GM23338 (cell line): ENCODE data around the gene ZNF583. TPM values are rescaled to one million over a fixed set of nuclear protein-coding genes. Genes with fewer than 3 reads are reported as not detected.

Source experiments
- ATAC-seq: fragments of 200-7000 bp; cut with Tn5 transposase; 3 replicates; pipeline ENCODE4 v1.9.1; 2020
- DNase-seq: peaks from one replicate; pipeline ENCODE4 v3.0.0-alpha.2; 2015; ENCODE audit warnings: low spot score
- H2AFZ ChIP-seq: fragments of 200-600 bp; sonication (generic); 2 replicates; pipeline ENCODE4 v1.8.0; 2016; ENCODE audit warnings: antibody characterized with exemption, mild to moderate bottlenecking, moderate library complexity
- H3F3A ChIP-seq: fragments of 200-600 bp; sonication (generic); replicated peaks from 2 replicates; pipeline ENCODE4 v1.8.0; 2017; ENCODE audit warnings: antibody characterized with exemption, mixed run types, low read depth
- H3K27ac ChIP-seq: fragments of 200-600 bp; sonication (generic); 2 replicates; pipeline ENCODE4 v1.6.1; 2016; ENCODE audit warnings: low read depth
- H3K27me3 ChIP-seq: fragments of 200-600 bp; sonication (generic); 2 replicates; pipeline ENCODE4 v1.8.0; 2016; ENCODE audit warnings: mild to moderate bottlenecking, mixed run types, moderate library complexity; ENCODE audit not compliant: insufficient read depth
- H3K36me3 ChIP-seq: fragments of 200-600 bp; sonication (generic); 2 replicates; pipeline ENCODE4 v1.8.0; 2016; ENCODE audit warnings: mild to moderate bottlenecking; ENCODE audit not compliant: insufficient read depth
- H3K4me1 ChIP-seq: fragments of 200-600 bp; sonication (generic); 2 replicates; pipeline ENCODE4 v1.8.0; 2016; ENCODE audit warnings: mild to moderate bottlenecking, moderate library complexity; ENCODE audit not compliant: insufficient read depth
- H3K4me2 ChIP-seq: fragments of 200-600 bp; sonication (generic); 2 replicates; pipeline ENCODE4 v1.7.1; 2017; ENCODE audit warnings: mixed run types
- H3K4me3 ChIP-seq: fragments of 200-600 bp; sonication (generic); 2 replicates; pipeline ENCODE4 v1.6.1; 2016; ENCODE audit warnings: mixed run types
- H3K79me2 ChIP-seq: fragments of 200-600 bp; sonication (generic); replicated peaks from 2 replicates; pipeline ENCODE4 v1.8.0; 2017; ENCODE audit warnings: mild to moderate bottlenecking; ENCODE audit not compliant: insufficient read depth
- H3K9me2 ChIP-seq: fragments of 200-600 bp; sonication (generic); 2 replicates; pipeline ENCODE4 v1.8.0; 2017; ENCODE audit not compliant: insufficient read depth
- H4K20me1 ChIP-seq: fragments of 200-600 bp; sonication (generic); replicated peaks from 2 replicates; pipeline ENCODE4 v1.8.0; 2017; ENCODE audit warnings: mild to moderate bottlenecking; ENCODE audit not compliant: insufficient read depth
- H3K27ac Mint-ChIP-seq: 2 replicates; pipeline ENCODE4 v1.8.0; 2020; ENCODE audit warnings: inconsistent platforms, mild to moderate bottlenecking, moderate library complexity, mixed read lengths
- H3K27me3 Mint-ChIP-seq: 3 replicates; pipeline ENCODE4 v1.8.0; 2022; ENCODE audit warnings: low read depth, mild to moderate bottlenecking, moderate library complexity, mixed read lengths, inconsistent platforms; ENCODE audit not compliant: insufficient read depth, poor library complexity
- H3K36me3 Mint-ChIP-seq: 3 replicates; pipeline ENCODE4 v1.8.0; 2021; ENCODE audit warnings: low read depth, mild to moderate bottlenecking, inconsistent platforms, moderate library complexity, mixed read lengths
- H3K4me1 Mint-ChIP-seq: 3 replicates; pipeline ENCODE4 v1.8.0; 2020; ENCODE audit warnings: mild to moderate bottlenecking, inconsistent platforms, mixed read lengths
- H3K4me3 Mint-ChIP-seq: 3 replicates; pipeline ENCODE4 v1.8.0; 2021; ENCODE audit warnings: moderate library complexity, mild to moderate bottlenecking, inconsistent platforms, mixed read lengths
- H3K9me3 Mint-ChIP-seq: 3 replicates; pipeline ENCODE4 v1.8.0; 2020; ENCODE audit warnings: moderate library complexity, mild to moderate bottlenecking, inconsistent platforms, mixed read lengths
- CREB1 ChIP-seq: fragments of 250-450 bp; sonication (Bioruptor Pico); IDR thresholded peaks from 2 replicates; pipeline ENCODE4 v1.5.0; 2020; ENCODE audit warnings: low read depth, mild to moderate bottlenecking, moderate library complexity
- CTCF ChIP-seq, 2 experiments: fragments of 200-600 bp in 1 of 2; sonication (generic) in 1 of 2; conservative IDR thresholded peaks; 2 replicates each; pipeline versions ENCODE4 v1.5.1 to v1.6.1; 2016 to 2017; ENCODE audit warnings: antibody characterized with exemption in 2 of 2, low read depth in 2 of 2, mild to moderate bottlenecking in 2 of 2, moderate library complexity in 1 of 2
- ETS1 ChIP-seq: IDR thresholded peaks from 2 replicates; pipeline ENCODE4 v1.6.1; 2016; ENCODE audit warnings: antibody characterized with exemption
- EZH2 ChIP-seq: fragments of 200-600 bp; sonication (generic); IDR thresholded peaks from one replicate; pipeline ENCODE4 v1.8.0; 2017; ENCODE audit warnings: antibody characterized with exemption, mild to moderate bottlenecking, low read depth; ENCODE audit not compliant: unreplicated experiment
- EZH2phosphoT487 ChIP-seq: fragments of 200-600 bp; sonication (generic); IDR thresholded peaks from one replicate; pipeline ENCODE4 v1.8.1; 2018; ENCODE audit warnings: antibody characterized with exemption; ENCODE audit not compliant: unreplicated experiment
- JUNB ChIP-seq: IDR thresholded peaks from one replicate; pipeline ENCODE4 v1.6.1; 2016; ENCODE audit warnings: antibody characterized with exemption; ENCODE audit not compliant: unreplicated experiment
- NANOG ChIP-seq: IDR thresholded peaks from 2 replicates; pipeline ENCODE4 v1.6.1; 2016; ENCODE audit warnings: antibody characterized with exemption, borderline replicate concordance
- POLR2AphosphoS5 ChIP-seq: IDR thresholded peaks from 2 replicates; pipeline ENCODE4 v1.6.1; 2016; ENCODE audit warnings: antibody characterized with exemption, low read depth
- REST ChIP-seq: IDR thresholded peaks from one replicate; pipeline ENCODE4 v1.6.1; 2018; ENCODE audit warnings: antibody characterized with exemption; ENCODE audit not compliant: unreplicated experiment
- STAT1 ChIP-seq: IDR thresholded peaks from one replicate; pipeline ENCODE4 v1.6.1; 2016; ENCODE audit warnings: antibody characterized with exemption; ENCODE audit not compliant: unreplicated experiment
- ZNF114 ChIP-seq: fragments of 250-450 bp; sonication (Bioruptor Pico); IDR thresholded peaks from 2 replicates; pipeline ENCODE4 v1.5.0; 2020; ENCODE audit warnings: mild to moderate bottlenecking, moderate library complexity
- ZNF331 ChIP-seq: fragments of 250-450 bp; sonication (Bioruptor Pico); IDR thresholded peaks from 2 replicates; pipeline ENCODE4 v1.5.0; 2020; ENCODE audit warnings: low read depth, mild to moderate bottlenecking, moderate library complexity
- polyA plus RNA-seq: library from polyadenylated mRNA; unstranded; fragments of >200 nt; fragmentation: Nextera tagmentation; extraction: Ambion mirVana; gene quantifications from 2 replicates; pipeline ENCODE4 v1.2.1, GENCODE V29; 2016
- total RNA-seq: library from RNA; depleted of rRNA; stranded (reverse); fragments of >200 nt; shearing (Covaris generic); gene quantifications from 2 replicates; pipeline ENCODE4 v1.2.3, GENCODE V29; 2014
- TF ChIP-seq, protein P1 (sequence below): fragments of 250-450 bp; sonication (Bioruptor Pico); IDR thresholded peaks from 2 replicates; pipeline ENCODE4 v1.5.0; 2020; ENCODE audit warnings: mild to moderate bottlenecking, moderate library complexity

Gene ZNF583
- total and polyA plus RNA-seq, 2 experiments from 2014 or later: 2.4 to 6.3 TPM

GRCh38 chr19:56423985-56424353 is 19.8 kb downstream of the ZNF583 start:
- Histone ChIP-seq H3K4me2 (no peak overlapping the region), H3K36me3 (peaks cover 55% of the 10 kb centered on the region), H4K20me1 (no peaks in the 10 kb centered on the region), H3K27ac (no peak overlapping the region), H3K4me1 (no peaks in the 10 kb centered on the region), H3K4me3 (peak overlapping the region; percentile 17; the same call in 1 of the 2 replicates), H3K9me2 (no peaks in the 10 kb centered on the region), H3K27me3 (no peaks in the 10 kb centered on the region), H2AFZ (no peak overlapping the region), H3F3A (no peaks in the 10 kb centered on the region), H3K79me2 (no peaks in the 10 kb centered on the region)
- DNase-seq (no peak), ATAC-seq (no peak)
- Mint-ChIP-seq H3K4me3 (no peak overlapping the region), H3K4me1 (no peaks in the 10 kb centered on the region), H3K36me3 (peaks cover 77% of the 10 kb centered on the region), H3K9me3 (peaks cover 96% of the 10 kb centered on the region), H3K27me3 (no peaks in the 10 kb centered on the region), H3K27ac (no peak overlapping the region)
- TF ChIP-seq ZNF114 (no peak), CREB1 (CRISPR knock-in tag) (no peak), EZH2phosphoT487 (no peak), CTCF (conservative IDR thresholded peaks at IDR 0.05; ENCODE audit: low read depth in 2 of 2) (no peak), STAT1 (no peak), JUNB (no peak), NANOG (no peak), ZNF331 (CRISPR knock-in tag) (no peak), ETS1 (no peak), POLR2AphosphoS5 (no peak), REST (no peak), EZH2 (no peak)
- TF ChIP-seq, protein P1, sequence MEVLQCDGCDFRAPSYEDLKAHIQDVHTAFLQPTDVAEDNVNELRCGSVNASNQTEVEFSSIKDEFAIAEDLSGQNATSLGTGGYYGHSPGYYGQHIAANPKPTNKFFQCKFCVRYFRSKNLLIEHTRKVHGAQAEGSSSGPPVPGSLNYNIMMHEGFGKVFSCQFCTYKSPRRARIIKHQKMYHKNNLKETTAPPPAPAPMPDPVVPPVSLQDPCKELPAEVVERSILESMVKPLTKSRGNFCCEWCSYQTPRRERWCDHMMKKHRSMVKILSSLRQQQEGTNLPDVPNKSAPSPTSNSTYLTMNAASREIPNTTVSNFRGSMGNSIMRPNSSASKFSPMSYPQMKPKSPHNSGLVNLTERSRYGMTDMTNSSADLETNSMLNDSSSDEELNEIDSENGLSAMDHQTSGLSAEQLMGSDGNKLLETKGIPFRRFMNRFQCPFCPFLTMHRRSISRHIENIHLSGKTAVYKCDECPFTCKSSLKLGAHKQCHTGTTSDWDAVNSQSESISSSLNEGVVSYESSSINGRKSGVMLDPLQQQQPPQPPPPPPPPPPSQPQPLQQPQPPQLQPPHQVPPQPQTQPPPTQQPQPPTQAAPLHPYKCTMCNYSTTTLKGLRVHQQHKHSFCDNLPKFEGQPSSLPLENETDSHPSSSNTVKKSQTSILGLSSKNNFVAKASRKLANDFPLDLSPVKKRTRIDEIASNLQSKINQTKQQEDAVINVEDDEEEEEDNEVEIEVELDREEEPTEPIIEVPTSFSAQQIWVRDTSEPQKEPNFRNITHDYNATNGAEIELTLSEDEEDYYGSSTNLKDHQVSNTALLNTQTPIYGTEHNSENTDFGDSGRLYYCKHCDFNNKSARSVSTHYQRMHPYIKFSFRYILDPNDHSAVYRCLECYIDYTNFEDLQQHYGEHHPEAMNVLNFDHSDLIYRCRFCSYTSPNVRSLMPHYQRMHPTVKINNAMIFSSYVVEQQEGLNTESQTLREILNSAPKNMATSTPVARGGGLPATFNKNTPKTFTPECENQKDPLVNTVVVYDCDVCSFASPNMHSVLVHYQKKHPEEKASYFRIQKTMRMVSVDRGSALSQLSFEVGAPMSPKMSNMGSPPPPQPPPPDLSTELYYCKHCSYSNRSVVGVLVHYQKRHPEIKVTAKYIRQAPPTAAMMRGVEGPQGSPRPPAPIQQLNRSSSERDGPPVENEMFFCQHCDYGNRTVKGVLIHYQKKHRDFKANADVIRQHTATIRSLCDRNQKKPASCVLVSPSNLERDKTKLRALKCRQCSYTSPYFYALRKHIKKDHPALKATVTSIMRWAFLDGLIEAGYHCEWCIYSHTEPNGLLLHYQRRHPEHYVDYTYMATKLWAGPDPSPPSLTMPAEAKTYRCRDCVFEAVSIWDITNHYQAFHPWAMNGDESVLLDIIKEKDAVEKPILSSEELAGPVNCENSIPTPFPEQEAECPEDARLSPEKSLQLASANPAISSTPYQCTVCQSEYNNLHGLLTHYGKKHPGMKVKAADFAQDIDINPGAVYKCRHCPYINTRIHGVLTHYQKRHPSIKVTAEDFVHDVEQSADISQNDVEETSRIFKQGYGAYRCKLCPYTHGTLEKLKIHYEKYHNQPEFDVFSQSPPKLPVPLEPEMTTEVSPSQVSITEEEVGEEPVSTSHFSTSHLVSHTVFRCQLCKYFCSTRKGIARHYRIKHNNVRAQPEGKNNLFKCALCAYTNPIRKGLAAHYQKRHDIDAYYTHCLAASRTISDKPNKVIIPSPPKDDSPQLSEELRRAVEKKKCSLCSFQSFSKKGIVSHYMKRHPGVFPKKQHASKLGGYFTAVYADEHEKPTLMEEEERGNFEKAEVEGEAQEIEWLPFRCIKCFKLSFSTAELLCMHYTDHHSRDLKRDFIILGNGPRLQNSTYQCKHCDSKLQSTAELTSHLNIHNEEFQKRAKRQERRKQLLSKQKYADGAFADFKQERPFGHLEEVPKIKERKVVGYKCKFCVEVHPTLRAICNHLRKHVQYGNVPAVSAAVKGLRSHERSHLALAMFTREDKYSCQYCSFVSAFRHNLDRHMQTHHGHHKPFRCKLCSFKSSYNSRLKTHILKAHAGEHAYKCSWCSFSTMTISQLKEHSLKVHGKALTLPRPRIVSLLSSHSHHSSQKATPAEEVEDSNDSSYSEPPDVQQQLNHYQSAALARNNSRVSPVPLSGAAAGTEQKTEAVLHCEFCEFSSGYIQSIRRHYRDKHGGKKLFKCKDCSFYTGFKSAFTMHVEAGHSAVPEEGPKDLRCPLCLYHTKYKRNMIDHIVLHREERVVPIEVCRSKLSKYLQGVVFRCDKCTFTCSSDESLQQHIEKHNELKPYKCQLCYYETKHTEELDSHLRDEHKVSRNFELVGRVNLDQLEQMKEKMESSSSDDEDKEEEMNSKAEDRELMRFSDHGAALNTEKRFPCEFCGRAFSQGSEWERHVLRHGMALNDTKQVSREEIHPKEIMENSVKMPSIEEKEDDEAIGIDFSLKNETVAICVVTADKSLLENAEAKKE (CRISPR knock-in tag): no peak
